Stimulated activated CD8-positive, alpha-beta memory T cell treated with anti-CD3 and anti-CD28 coated beads, Interleukin-7, amount 100 ng/mL, for 1 hour (primary cell): ENCODE results near the gene ZNF697.
"Not testable (repeated sequence)": the region's sequence is repeated elsewhere in the genome, so short reads cannot be mapped to it uniquely, and the experiment has no call there.

Experiments
- DNase-seq, 2 donors: peaks; one replicate each; pipeline ENCODE4 v3.0.0-alpha.2; 2020; ENCODE audit warnings: low read depth in 2 of 2

The ZNF697 gene

DNA sequence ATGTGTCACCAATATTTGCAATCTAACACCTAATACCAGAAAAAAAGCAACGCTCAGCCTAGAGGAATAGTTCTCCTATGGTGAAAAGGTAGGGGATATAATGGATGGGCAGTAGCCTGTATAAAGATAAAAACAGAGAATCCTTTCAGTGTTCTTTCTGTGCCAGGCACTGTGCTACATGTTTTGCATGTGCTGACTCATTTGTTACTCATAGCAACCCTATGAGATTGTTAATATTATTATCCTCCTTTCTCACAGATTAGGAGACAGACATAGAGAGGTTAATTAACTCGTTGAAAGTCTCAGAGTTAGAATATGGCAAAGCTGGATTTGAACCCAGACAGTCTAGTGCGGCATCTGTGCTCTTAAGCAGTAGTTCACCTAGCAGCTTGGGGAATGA lies 45.3 kb downstream of the ZNF697 start:
- not testable (repeated sequence) for DNase-seq

DNA sequence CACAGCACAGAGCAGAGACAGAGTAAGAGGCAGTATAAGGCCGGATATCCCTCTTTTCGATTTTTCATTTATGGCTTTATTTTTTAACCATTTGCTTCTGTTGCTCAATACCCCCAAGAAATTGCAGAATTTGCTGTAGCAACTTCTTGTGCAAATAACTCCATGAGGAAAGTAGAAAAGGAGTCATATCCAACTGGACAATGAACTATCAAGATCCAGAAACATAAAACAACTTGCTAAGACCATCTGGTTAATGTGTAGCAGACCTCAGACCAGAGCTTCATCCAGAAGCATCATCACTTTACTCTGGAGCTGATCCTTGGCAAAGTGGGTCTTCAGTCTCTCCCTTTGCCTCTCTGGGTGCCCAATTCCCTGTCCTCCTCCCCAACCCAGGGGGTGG lies 45.9 kb downstream of the ZNF697 start:
- no peak for DNase-seq

- DNase-seq = no peak
Measured at GRCh38 chr1:119600976-119601375, 47.1 kb downstream of the ZNF697 start.

DNA sequence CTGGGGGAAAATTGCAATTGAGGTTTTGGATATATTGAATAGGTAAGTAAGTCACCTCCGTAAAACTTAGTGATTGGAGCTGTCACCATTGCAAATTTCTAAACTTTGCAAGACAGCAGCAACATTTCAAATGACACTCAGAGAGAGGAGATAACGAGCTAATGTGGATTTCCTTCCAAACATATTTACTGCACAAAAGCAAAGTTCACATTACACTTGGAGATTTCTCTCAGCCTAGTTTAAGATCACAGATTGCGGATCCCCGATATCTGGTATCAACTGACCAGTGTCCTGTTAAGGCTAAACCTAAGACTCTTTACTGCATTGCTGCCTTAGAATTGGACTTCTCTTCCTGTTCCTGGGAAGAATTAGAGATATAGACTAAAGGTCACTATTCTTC lies 47.5 kb downstream of the ZNF697 start:
- no peak for DNase-seq

- DNase-seq = no peak
Measured at GRCh38 chr1:119595606-119596005, 52.5 kb downstream of the ZNF697 start.

- no peak for DNase-seq
Measured at GRCh38 chr1:119595168-119595567, 52.9 kb downstream of the ZNF697 start.

- no peak for DNase-seq
Measured at GRCh38 chr1:119594376-119594775, 53.7 kb downstream of the ZNF697 start.

DNA sequence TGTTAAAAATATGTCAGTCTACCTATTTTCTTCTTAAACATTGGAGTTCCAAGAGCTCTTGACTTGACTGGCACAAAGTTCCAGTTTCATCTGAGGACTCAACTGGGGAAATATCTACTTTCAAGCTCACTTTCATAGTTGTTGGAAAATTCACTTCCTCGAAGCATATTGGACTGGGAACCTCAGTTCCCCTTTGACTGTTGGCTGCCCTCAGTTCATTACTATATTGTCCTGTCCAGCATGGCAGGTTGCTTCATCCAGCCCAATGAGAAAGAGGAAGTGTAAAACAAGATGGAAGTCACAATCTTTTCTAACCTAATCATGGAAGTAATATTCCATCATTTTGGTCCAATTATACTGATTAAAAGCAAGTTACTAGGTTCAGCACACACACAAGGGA lies 54.3 kb downstream of the ZNF697 start:
- no peak for DNase-seq

- DNase-seq = no peak
Measured at GRCh38 chr1:119590393-119590792, 57.7 kb downstream of the ZNF697 start.

GRCh38 chr1:119588621-119589020 lies 59.4 kb downstream of the ZNF697 start:
- DNase-seq = no peak

- no peak for DNase-seq
Measured at GRCh38 chr1:119587341-119587740, 60.7 kb downstream of the ZNF697 start.

GRCh38 chr1:119585801-119586200 lies 62.3 kb downstream of the ZNF697 start:
- DNase-seq = not testable (repeated sequence)

GRCh38 chr1:119582801-119583200 lies 65.3 kb downstream of the ZNF697 start:
- DNase-seq = no peak

GRCh38 chr1:119581076-119581475 lies 67.0 kb downstream of the ZNF697 start:
- DNase-seq = not testable (repeated sequence)

DNA sequence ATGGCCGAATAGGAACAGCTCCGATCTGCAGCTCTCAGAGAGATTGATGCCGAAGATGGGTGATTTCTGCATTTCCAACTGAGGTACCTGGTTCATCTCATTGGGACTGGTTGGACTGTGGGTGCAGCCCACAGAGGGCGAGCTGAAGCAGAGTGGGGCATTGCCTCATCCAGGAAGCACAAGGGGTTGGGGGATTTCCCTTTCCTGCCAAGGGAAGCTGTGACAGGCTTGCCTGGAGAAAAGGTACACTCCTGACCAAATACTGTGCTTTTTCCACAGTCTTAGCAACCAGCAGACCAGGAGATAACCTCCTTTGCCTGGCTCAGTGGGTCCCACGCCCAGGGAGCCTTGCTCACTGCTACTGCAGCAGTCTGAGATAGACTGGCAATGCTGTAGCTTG lies 74.2 kb downstream of the ZNF697 start:
- no peak for DNase-seq

- not testable (repeated sequence) for DNase-seq
Measured at GRCh38 chr1:119569930-119570622, 78.0 kb downstream of the ZNF697 start.
